Esophagus squamous epithelium (tissue), 5 donors: ENCODE measurements around the gene SGPP1. TPM values are rescaled to one million over a fixed set of nuclear protein-coding genes. Genes with fewer than 3 reads are reported as not detected.
A peak's percentile ranks its signal among the peaks of the same experiment; 100 is the strongest.
"Not testable (repeated sequence)": the region's sequence is repeated elsewhere in the genome, so short reads cannot be mapped to it uniquely, and the experiment has no call there.

Source experiments
- DNase-seq: peaks from one replicate; lab custom pipeline; 2025; lab: John Stamatoyannopoulos, UW
- H3K27ac ChIP-seq, 4 donors: fragments of 200-600 bp; sonication (generic); one replicate each; pipeline ENCODE4 v1.5.1; 2016 to 2019; ENCODE audit warnings: mild to moderate bottlenecking in 1 of 4
- H3K27me3 ChIP-seq, 4 donors: fragments of 200-600 bp; sonication (generic); 1 replicate in 3 of 4; 2 replicates in 1 of 4; pipeline versions ENCODE4 v1.5.1 to v1.6.0; 2017 to 2021; ENCODE audit warnings: antibody characterized with exemption in 1 of 4
- H3K36me3 ChIP-seq, 3 donors: fragments of 200-600 bp; sonication (generic); one replicate each; pipeline ENCODE4 v1.5.1; 2016 to 2019
- H3K4me1 ChIP-seq, 3 donors: fragments of 200-600 bp; sonication (generic); one replicate each; pipeline ENCODE4 v1.5.1; 2017 to 2019
- H3K4me3 ChIP-seq, 4 donors: fragments of 200-600 bp; sonication (generic); 1 replicate in 3 of 4; 2 replicates in 1 of 4; pipeline ENCODE4 v1.5.1; 2016 to 2019; ENCODE audit warnings: mild to moderate bottlenecking in 2 of 4, moderate library complexity in 1 of 4
- H3K9me3 ChIP-seq, 3 donors: fragments of 200-600 bp; sonication (generic); one replicate each; pipeline ENCODE4 v1.5.1; 2016 to 2019
- CTCF ChIP-seq, 6 experiments: fragments of 450-650 bp in 4 of 6; fragments of 200-600 bp in 2 of 6; sonication (generic) in 2 of 6; IDR thresholded peaks; one replicate each; pipeline ENCODE4 v1.5.1; 2016 to 2019; ENCODE audit warnings: antibody characterized with exemption in 6 of 6, mild to moderate bottlenecking in 4 of 6, moderate library complexity in 4 of 6
- POLR2A ChIP-seq, 4 donors: fragments of 450-650 bp; IDR thresholded peaks; one replicate each; pipeline ENCODE4 v1.6.1; 2017; ENCODE audit warnings: antibody characterized with exemption in 4 of 4, mild to moderate bottlenecking in 4 of 4, moderate library complexity in 3 of 4
- WGBS, 2 donors: methylation state at CpG; one replicate each; pipeline ENCODE4 v1.1.5; 2018; 5-methylcytosine and 5-hydroxymethylcytosine counted together
- intact Hi-C: fragments of 100-400 bp; cut with DNase I; formaldehyde crosslinking; loops from one replicate; pipeline ENCODE4 v1.15.0; 2022
- small RNA-seq, 4 donors: library from RNA; depleted of rRNA; stranded (forward); fragments of <200 nt; gene quantifications; one replicate each; pipeline ENCODE3, GENCODE V24; 2016
- total RNA-seq, 4 donors: library from RNA; depleted of rRNA; stranded (reverse); fragments of >200 nt; gene quantifications; one replicate each; pipeline ENCODE4 v1.1.0, GENCODE V29; 2016
- donor health status: DM: yes; HTN: yes; CAD: no.

Gene SGPP1
- total RNA-seq, 4 donors from 2014 or later = 5.8 to 15.7 (median 14.6) TPM

- TF ChIP-seq POLR2A (IDR thresholded peaks at IDR 0.05) (peak in 2 of 4 donors; percentile 6 to 33), CTCF (IDR thresholded peaks at IDR 0.05) (no peak)
- intact Hi-C loops = no loop called here
- peaks cover 5 to 39% (median 6%) of the 10 kb centered on the region in 3 donors for H3K4me1 ChIP-seq
- 1 to 2% methylated on average over 9 to 12 of the region's 12 CpGs for WGBS, 2 donors
- no peaks in the 10 kb centered on the region for H3K9me3 ChIP-seq
- peak; percentile 39 for DNase-seq
- H3K27me3 ChIP-seq = no peaks in the 10 kb centered on the region
- peak overlapping the region; percentile 86 to 98 (median 93) for H3K27ac ChIP-seq
- peak overlapping the region; percentile 45 to 87 (median 62) for H3K4me3 ChIP-seq
- H3K36me3 ChIP-seq = no peaks in the 10 kb centered on the region
These were observed 85.6 kb downstream of the SGPP1 start for GRCh38 chr14:63642229-63642611.

GRCh38 chr14:63641473-63642228 is 86.2 kb downstream of the SGPP1 start, which contains the start of gene WDR89:
WDR89 (minus strand) TSS chr14:63641871; CDS start chr14:63599942, 41,929 bp downstream.
- no peaks in the 10 kb centered on the region for H3K36me3 ChIP-seq
- H3K4me3 ChIP-seq = peak within 1 kb of the TSS; percentile 45 to 87 (median 62)
- peak; percentile 87 for DNase-seq
- H3K27ac ChIP-seq = peak within 1 kb of the TSS; percentile 86 to 98 (median 93)
- H3K9me3 ChIP-seq = no peaks in the 10 kb centered on the region
- intact Hi-C loops = no loop called here
- 1 to 2% methylated on average over 32 to 39 of the region's 60 CpGs for WGBS, 2 donors
- H3K4me1 ChIP-seq = peaks cover 5 to 39% (median 6%) of the 10 kb centered on the region in 3 donors
- H3K27me3 ChIP-seq = no peaks in the 10 kb centered on the region
- peak; percentile 72 to 96 (median 90) for TF ChIP-seq CTCF (IDR thresholded peaks at IDR 0.05)
- peak in 2 of 4 donors; percentile 40 to 65 for TF ChIP-seq POLR2A (IDR thresholded peaks at IDR 0.05)

GRCh38 chr14:63638493-63638892 is 89.4 kb downstream of the SGPP1 start:
- no peak overlapping the region for H3K4me3 ChIP-seq
- H3K36me3 ChIP-seq = no peaks in the 10 kb centered on the region
- 86 to 93% methylated on average over 1 of the region's 1 CpG for WGBS, 2 donors
- no peak for DNase-seq
- no peak for TF ChIP-seq CTCF (IDR thresholded peaks at IDR 0.05)
- TF ChIP-seq POLR2A (IDR thresholded peaks at IDR 0.05) = no peak
- H3K27me3 ChIP-seq = no peaks in the 10 kb centered on the region
- peaks cover 0 to 15% (median 11%) of the 10 kb centered on the region in 3 donors for H3K9me3 ChIP-seq
- intact Hi-C loops = loop anchor here (10.0 kb wide), 1 partner anchor 126 kb away; no protein-coding TSS in a partner anchor
- peaks cover 5 to 39% (median 6%) of the 10 kb centered on the region in 3 donors for H3K4me1 ChIP-seq
- no peak overlapping the region for H3K27ac ChIP-seq

- not testable (repeated sequence) for H3K4me3 ChIP-seq, H3K27ac ChIP-seq, H3K36me3 ChIP-seq, H3K27me3 ChIP-seq, DNase-seq
- 88 to 95% methylated on average over 4 of the region's 4 CpGs for WGBS, 2 donors
- peaks cover 0 to 15% (median 11%) of the 10 kb centered on the region in 3 donors for H3K9me3 ChIP-seq
- H3K4me1 ChIP-seq = peaks cover 0 to 29% (median 5%) of the 10 kb centered on the region in 3 donors
- intact Hi-C loops = loop anchor here (10.0 kb wide), 1 partner anchor 129 kb away; no protein-coding TSS in a partner anchor
These were observed 91.7 kb downstream of the SGPP1 start for GRCh38 chr14:63636094-63636635.

Small RNA genes within 50 kb of the gene (small RNA-seq; reads per million reads assigned to genes)
- gene AL161670.1 (0 reads per million in 4 donors), gene RF00012 (0 reads per million in 4 donors), gene RNU7-116P (0 reads per million in 4 donors)

Other genes starting within 250 kb of the SGPP1 start
- gene PPP2R5E, start 184.7 kb downstream of the SGPP1 start, total RNA-seq = 10 to 100 TPM; 18.9 to 31.2 (median 26.0) TPM
- 1 to 10 TPM; 3.5 to 7.4 (median 5.8) TPM for gene WDR89, start 86.2 kb downstream of the SGPP1 start, total RNA-seq
- 100 to 1,000 TPM; 128 to 197 (median 145) TPM for gene SYNE2, start 124.9 kb upstream of the SGPP1 start, total RNA-seq